OCI-LY7 (cell line): Measurements from ENCODE around the gene PRKD2. TPM values are rescaled to one million over a fixed set of nuclear protein-coding genes. Genes with fewer than 3 reads are reported as not detected.

ENCODE experiments used
- BruUV-seq: library from RNA; stranded (reverse); fragments of 400-500 nt; replicated peaks from 2 replicates; lab custom pipeline; 2021; lab: Mats Ljungman, UMichigan
- CTCF ChIA-PET: fragments of 300-600 bp; sonication (Branson Sonifier 250); formaldehyde crosslinking; loops from one replicate; lab custom pipeline; 2022; ENCODE audit warnings: antibody characterized with exemption; ENCODE audit not compliant: unreplicated experiment; lab: Charles Lee
- POLR2A ChIA-PET: fragments of 300-600 bp; sonication (Branson Sonifier 250); formaldehyde crosslinking; loops from one replicate; lab custom pipeline; 2022; ENCODE audit warnings: antibody characterized with exemption; lab: Charles Lee
- DNase-seq: peaks from one replicate; pipeline ENCODE4 v3.0.0-alpha.2; 2015; ENCODE audit warnings: low spot score
- H2AFZ ChIP-seq: fragments of 200-600 bp; sonication (generic), shearing (Covaris generic); 2 replicates; pipeline ENCODE4 v1.6.1; 2014; ENCODE audit warnings: mild to moderate bottlenecking, antibody characterized with exemption, low read length, moderate library complexity
- H3K27ac ChIP-seq: fragments of 200-600 bp; sonication (generic); 2 replicates; pipeline ENCODE4 v1.5.1; 2014; ENCODE audit warnings: mixed run types, low read depth, mild to moderate bottlenecking, moderate library complexity, low read length, inconsistent platforms; ENCODE audit not compliant: poor library complexity, severe bottlenecking
- H3K36me3 ChIP-seq: fragments of 200-600 bp; sonication (generic); 2 replicates; pipeline ENCODE4 v1.6.1; 2014; ENCODE audit warnings: mild to moderate bottlenecking, antibody characterized with exemption, low read length, moderate library complexity, mixed read lengths; ENCODE audit not compliant: insufficient read depth
- H3K4me1 ChIP-seq: fragments of 200-600 bp; sonication (generic); 2 replicates; pipeline ENCODE4 v1.5.1; 2014; ENCODE audit warnings: mild to moderate bottlenecking, low read length; ENCODE audit not compliant: insufficient read depth, poor library complexity, severe bottlenecking
- H3K4me2 ChIP-seq: fragments of 200-600 bp; sonication (generic); 2 replicates; pipeline ENCODE4 v1.6.1; 2014; ENCODE audit warnings: mild to moderate bottlenecking, low read length
- H3K4me3 ChIP-seq: fragments of 200-600 bp; sonication (generic); 2 replicates; pipeline ENCODE4 v1.5.1; 2014; ENCODE audit warnings: mild to moderate bottlenecking, low read depth, low read length; ENCODE audit not compliant: poor library complexity, severe bottlenecking
- H3K79me2 ChIP-seq: fragments of 200-600 bp; sonication (generic); 2 replicates; pipeline ENCODE4 v1.6.1; 2016; ENCODE audit warnings: low read depth, mild to moderate bottlenecking, low read length, moderate library complexity, mixed read lengths; ENCODE audit not compliant: insufficient read depth
- H3K9me2 ChIP-seq: fragments of 200-600 bp; sonication (generic); 2 replicates; pipeline ENCODE4 v1.6.1; 2016; ENCODE audit warnings: mild to moderate bottlenecking, low read length, mixed read lengths; ENCODE audit not compliant: insufficient read depth
- H3K9me3 ChIP-seq: fragments of 200-600 bp; sonication (generic); 2 replicates; pipeline ENCODE4 v1.6.1; 2014; ENCODE audit warnings: mild to moderate bottlenecking, mixed run types, low read length, mixed read lengths
- H4K20me1 ChIP-seq: fragments of 200-600 bp; sonication (generic); 2 replicates; pipeline ENCODE4 v1.6.1; 2014; ENCODE audit warnings: mild to moderate bottlenecking, antibody characterized with exemption, low read length, moderate library complexity, mixed read lengths; ENCODE audit not compliant: insufficient read depth
- EZH2phosphoT487 ChIP-seq: fragments of 200-600 bp; sonication (generic); IDR thresholded peaks from 2 replicates; pipeline ENCODE4 v1.6.1; 2018; ENCODE audit warnings: low read depth, borderline replicate concordance, mild to moderate bottlenecking, mixed run types, antibody characterized with exemption, low read length, moderate library complexity, mixed read lengths
- intact Hi-C: fragments of 100-400 bp; cut with micrococcal nuclease; formaldehyde crosslinking; loops from one replicate; pipeline ENCODE4 v1.10.0; 2022; ENCODE audit not compliant: unreplicated experiment
- total RNA-seq, 2 experiments: library from RNA; depleted of rRNA in 1 of 2; stranded (reverse); fragments of >200 nt in 1 of 2; shearing (Covaris generic) in 1 of 2; gene quantifications; 2 replicates each; pipeline ENCODE4 v1.2.3, GENCODE V29; 2014 to 2022
- TF ChIP-seq, protein P1 (sequence below): fragments of 200-600 bp; sonication (generic); conservative IDR thresholded peaks from 2 replicates; pipeline ENCODE4 v1.5.1; 2014; ENCODE audit warnings: mild to moderate bottlenecking, antibody characterized with exemption, low read length, moderate library complexity, mixed read lengths

PRKD2 gene
- total RNA-seq, 2 experiments from 2014 or later, result 30.5 to 89.2 TPM

DNA sequence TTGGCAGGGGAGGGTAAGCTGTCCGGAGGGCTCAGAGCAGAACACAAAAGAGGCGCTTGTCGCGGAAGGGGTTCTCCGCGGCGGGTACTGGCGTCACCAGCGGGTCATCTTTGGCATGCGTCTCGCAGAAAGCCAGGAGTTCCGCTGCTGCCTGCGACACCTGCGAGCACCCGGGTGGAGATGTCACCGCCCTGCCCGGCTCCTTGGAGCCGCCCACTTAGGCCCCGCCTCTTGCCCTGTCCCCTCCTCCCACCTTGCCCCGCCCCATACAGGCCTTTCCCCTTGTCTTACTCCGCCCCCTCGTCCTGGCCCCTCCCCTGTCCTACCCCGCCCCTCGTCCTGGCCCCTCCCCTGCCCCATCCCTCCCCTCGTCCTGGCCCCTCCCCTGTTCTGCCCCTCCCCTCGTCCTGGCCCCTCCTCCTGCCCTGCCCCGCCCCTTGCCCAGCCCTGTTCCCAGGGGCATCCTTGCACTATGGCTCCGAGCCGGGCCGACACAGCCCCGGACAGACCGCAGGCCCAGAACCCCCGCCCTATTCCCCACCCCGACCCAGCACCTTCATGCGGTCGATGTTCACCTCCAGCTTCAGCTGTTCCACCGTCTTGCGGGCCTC lies 82.8 kb downstream of the PRKD2 start:
- BruUV-seq, result no TSS peak
- Histone ChIP-seq H3K4me2 (peak overlapping the region; percentile 69), H3K4me1 (peaks cover 39% of the 10 kb centered on the region), H3K27ac (no peak overlapping the region), H3K9me2 (no peaks in the 10 kb centered on the region), H3K36me3 (no peaks in the 10 kb centered on the region), H4K20me1 (no peaks in the 10 kb centered on the region), H3K79me2 (no peaks in the 10 kb centered on the region), H2AFZ (no peak overlapping the region), H3K9me3 (no peaks in the 10 kb centered on the region), H3K4me3 (peak overlapping the region; percentile 45)
- peak; percentile 89 for DNase-seq
- ChIA-PET POLR2A (interaction anchor here (0.6 to 1.0 kb wide), 3 partner anchors 9 to 192 kb away, joined by 3 read pairs; partner anchors contain the start of genes DACT3 and PTGIR), CTCF (no interaction called here)
- intact Hi-C loops, result loop anchor here (1.0 kb wide), 1 partner anchor 28 kb away; no protein-coding TSS in a partner anchor
- TF ChIP-seq, protein P1, sequence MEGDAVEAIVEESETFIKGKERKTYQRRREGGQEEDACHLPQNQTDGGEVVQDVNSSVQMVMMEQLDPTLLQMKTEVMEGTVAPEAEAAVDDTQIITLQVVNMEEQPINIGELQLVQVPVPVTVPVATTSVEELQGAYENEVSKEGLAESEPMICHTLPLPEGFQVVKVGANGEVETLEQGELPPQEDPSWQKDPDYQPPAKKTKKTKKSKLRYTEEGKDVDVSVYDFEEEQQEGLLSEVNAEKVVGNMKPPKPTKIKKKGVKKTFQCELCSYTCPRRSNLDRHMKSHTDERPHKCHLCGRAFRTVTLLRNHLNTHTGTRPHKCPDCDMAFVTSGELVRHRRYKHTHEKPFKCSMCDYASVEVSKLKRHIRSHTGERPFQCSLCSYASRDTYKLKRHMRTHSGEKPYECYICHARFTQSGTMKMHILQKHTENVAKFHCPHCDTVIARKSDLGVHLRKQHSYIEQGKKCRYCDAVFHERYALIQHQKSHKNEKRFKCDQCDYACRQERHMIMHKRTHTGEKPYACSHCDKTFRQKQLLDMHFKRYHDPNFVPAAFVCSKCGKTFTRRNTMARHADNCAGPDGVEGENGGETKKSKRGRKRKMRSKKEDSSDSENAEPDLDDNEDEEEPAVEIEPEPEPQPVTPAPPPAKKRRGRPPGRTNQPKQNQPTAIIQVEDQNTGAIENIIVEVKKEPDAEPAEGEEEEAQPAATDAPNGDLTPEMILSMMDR, result no peak
- TF ChIP-seq EZH2phosphoT487, result no peak

DNA sequence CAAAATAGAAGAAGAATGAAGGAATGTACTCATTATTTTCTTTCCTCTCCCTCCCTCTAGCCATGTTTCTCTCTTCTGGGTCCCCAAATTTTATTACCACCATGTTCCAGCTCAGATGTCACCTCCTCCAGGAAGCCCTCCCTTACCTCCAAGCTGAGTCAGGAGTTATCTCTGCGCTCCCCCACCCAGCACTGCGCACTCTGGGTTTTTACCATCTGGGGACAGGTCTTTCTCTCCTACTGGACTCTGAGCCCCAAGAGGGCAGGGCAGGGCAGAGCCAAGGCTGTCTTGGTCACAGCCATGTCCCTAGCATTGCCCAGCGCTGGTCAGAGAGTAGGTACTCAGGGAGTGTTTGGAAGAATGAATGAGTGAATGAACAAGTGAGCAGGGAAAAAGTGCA lies 83.8 kb downstream of the PRKD2 start:
- peaks cover 32% of the 10 kb centered on the region for H3K4me1 ChIP-seq
- H3K79me2 ChIP-seq, result no peaks in the 10 kb centered on the region
- H3K36me3 ChIP-seq, result no peaks in the 10 kb centered on the region
- ChIA-PET CTCF (no interaction called here), POLR2A (interaction anchor here (0.9 to 1.0 kb wide), 2 partner anchors 8 to 28 kb away, joined by 3 read pairs; partner anchors contain the start of genes DACT3 and PTGIR)
- peak overlapping the region; percentile 69 for H3K4me2 ChIP-seq
- no peak overlapping the region for H3K27ac ChIP-seq
- H3K9me3 ChIP-seq, result no peaks in the 10 kb centered on the region
- H2AFZ ChIP-seq, result no peak overlapping the region
- DNase-seq, result no peak
- H3K4me3 ChIP-seq, result no peak overlapping the region
- intact Hi-C loops, result no loop called here
- no peaks in the 10 kb centered on the region for H3K9me2 ChIP-seq
- H4K20me1 ChIP-seq, result no peaks in the 10 kb centered on the region
- TF ChIP-seq, protein P1, result no peak
- TF ChIP-seq EZH2phosphoT487, result no peak
- BruUV-seq, result no TSS peak

DNA sequence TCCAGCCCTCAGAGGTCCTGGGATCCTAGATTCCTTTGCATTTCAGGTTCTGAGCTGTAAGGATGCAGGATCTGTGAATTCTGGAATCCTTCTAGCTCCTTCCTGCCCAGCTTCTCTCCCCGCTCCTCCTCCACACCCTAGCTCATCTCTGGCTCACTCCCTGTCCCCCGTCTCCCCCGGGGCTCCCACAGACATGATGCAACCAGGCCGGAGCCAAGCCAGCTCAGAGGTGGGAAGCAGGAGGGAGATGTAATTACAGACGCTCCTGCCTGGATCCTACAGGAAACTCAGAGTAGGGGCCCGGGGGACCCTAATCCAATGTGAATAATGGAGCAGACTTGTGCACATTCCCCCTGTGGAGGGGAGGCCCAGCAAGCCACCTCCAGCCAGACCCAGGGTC lies 85.4 kb downstream of the PRKD2 start:
- BruUV-seq, result no TSS peak
- no peak overlapping the region for H3K4me3 ChIP-seq
- intact Hi-C loops, result no loop called here
- H4K20me1 ChIP-seq, result no peaks in the 10 kb centered on the region
- no peak overlapping the region for H3K27ac ChIP-seq
- H3K36me3 ChIP-seq, result no peaks in the 10 kb centered on the region
- no peaks in the 10 kb centered on the region for H3K9me2 ChIP-seq
- H3K9me3 ChIP-seq, result no peaks in the 10 kb centered on the region
- CTCF ChIA-PET, result interaction anchor here (0.5 kb wide), 1 partner anchor 104 kb away, joined by 3 read pairs; no protein-coding TSS in a partner anchor
- H3K4me1 ChIP-seq, result peaks cover 28% of the 10 kb centered on the region
- DNase-seq, result no peak
- H3K4me2 ChIP-seq, result no peak overlapping the region
- POLR2A ChIA-PET, result interaction anchor here (1.1 kb wide), 1 partner anchor 11 kb away, joined by 6 read pairs; no protein-coding TSS in a partner anchor
- no peaks in the 10 kb centered on the region for H3K79me2 ChIP-seq
- no peak overlapping the region for H2AFZ ChIP-seq
- TF ChIP-seq, protein P1, result no peak
- no peak for TF ChIP-seq EZH2phosphoT487
